H1 (cell line): ENCODE data around the gene NCEH1.

Experiments used
- EZH2 ChIP-seq: fragments of 200-600 bp; sonication (generic); IDR thresholded peaks from 2 replicates; pipeline ENCODE4 v1.7.1; 2012; ENCODE audit warnings: low read depth, mild to moderate bottlenecking, moderate library complexity, low read length, inconsistent platforms; ENCODE audit not compliant: severe bottlenecking
- POLR2A ChIP-seq, 2 experiments: IDR thresholded peaks; 1 replicate in 1 of 2; 2 replicates in 1 of 2; pipeline ENCODE4 v1.6.1; 2011; ENCODE audit warnings: low read depth in 2 of 2, low read length in 2 of 2, mild to moderate bottlenecking in 2 of 2; ENCODE audit errors: control extremely low read depth in 1 of 2
- SIN3A ChIP-seq, 2 experiments: IDR thresholded peaks in 1 of 2; conservative IDR thresholded peaks in 1 of 2; 2 replicates each; pipeline ENCODE4 v1.6.1; 2011 to 2012; ENCODE audit warnings: low read length in 2 of 2, improper control_type of control experiment in 1 of 2, low read depth in 1 of 2, mild to moderate bottlenecking in 1 of 2
- SUZ12 ChIP-seq: fragments of 200-600 bp; sonication (generic); IDR thresholded peaks from 2 replicates; pipeline ENCODE4 v1.6.1; 2012; ENCODE audit warnings: mild to moderate bottlenecking, inconsistent platforms, low read length, moderate library complexity, mixed read lengths
- TF ChIP-seq, protein P1 (sequence below), 3 experiments: IDR thresholded peaks; 1 replicate in 2 of 3; 2 replicates in 1 of 3; pipeline versions ENCODE4 v1.5.1 to v1.6.1; 2011; ENCODE audit warnings: low read length in 3 of 3, mild to moderate bottlenecking in 3 of 3, inconsistent platforms in 2 of 3, low read depth in 1 of 3, moderate library complexity in 1 of 3; ENCODE audit not compliant: insufficient read depth in 1 of 3; ENCODE audit errors: control extremely low read depth in 1 of 3

DNA sequence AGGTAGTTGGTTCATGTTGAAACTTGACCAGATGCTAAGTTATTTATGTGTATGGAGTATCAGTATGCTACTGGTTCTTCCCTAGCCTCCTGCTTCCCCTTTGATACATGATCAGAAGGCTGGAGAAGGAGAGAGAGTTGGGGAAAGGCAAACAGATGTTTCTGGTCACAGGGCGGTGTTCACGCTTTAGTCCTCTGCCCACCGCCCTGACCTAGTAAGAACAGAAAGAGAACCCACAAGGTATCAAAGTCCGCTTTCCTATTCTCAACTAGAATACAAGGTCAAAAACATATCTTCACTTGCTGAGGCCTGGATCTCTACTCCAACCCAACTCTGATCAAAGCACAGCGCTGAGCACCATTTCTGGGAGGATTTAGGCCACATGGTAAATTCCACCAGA is 55.5 kb downstream of the NCEH1 start:
- no peak for TF ChIP-seq EZH2
- TF ChIP-seq SIN3A (conservative IDR thresholded peaks at IDR 0.05 in 1 of 2, IDR thresholded peaks at IDR 0.05 in 1 of 2; ENCODE audit: low read depth in 1 of 2, low read length in 2 of 2), result no peak
- TF ChIP-seq POLR2A (IDR thresholded peaks at IDR 0.05; ENCODE audit: control extremely low read depth in 1 of 2, low read depth in 2 of 2, low read length in 2 of 2), result no peak
- TF ChIP-seq, protein P1, sequence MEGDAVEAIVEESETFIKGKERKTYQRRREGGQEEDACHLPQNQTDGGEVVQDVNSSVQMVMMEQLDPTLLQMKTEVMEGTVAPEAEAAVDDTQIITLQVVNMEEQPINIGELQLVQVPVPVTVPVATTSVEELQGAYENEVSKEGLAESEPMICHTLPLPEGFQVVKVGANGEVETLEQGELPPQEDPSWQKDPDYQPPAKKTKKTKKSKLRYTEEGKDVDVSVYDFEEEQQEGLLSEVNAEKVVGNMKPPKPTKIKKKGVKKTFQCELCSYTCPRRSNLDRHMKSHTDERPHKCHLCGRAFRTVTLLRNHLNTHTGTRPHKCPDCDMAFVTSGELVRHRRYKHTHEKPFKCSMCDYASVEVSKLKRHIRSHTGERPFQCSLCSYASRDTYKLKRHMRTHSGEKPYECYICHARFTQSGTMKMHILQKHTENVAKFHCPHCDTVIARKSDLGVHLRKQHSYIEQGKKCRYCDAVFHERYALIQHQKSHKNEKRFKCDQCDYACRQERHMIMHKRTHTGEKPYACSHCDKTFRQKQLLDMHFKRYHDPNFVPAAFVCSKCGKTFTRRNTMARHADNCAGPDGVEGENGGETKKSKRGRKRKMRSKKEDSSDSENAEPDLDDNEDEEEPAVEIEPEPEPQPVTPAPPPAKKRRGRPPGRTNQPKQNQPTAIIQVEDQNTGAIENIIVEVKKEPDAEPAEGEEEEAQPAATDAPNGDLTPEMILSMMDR (IDR thresholded peaks at IDR 0.05; ENCODE audit: control extremely low read depth in 1 of 3, insufficient read depth in 1 of 3, low read depth in 1 of 3, low read length in 3 of 3), result no peak
- no peak for TF ChIP-seq SUZ12
